Right lobe of liver (tissue), 6 donors: ENCODE results near the gene MAPK8IP3. TPM values are rescaled to one million over a fixed set of nuclear protein-coding genes. Genes with fewer than 3 reads are reported as not detected.

Experiments
- ATAC-seq, 4 donors: fragments of 200-7000 bp; cut with Tn5 transposase; one replicate each; pipeline ENCODE4 v1.9.1; 2020; ENCODE audit warnings: mild to moderate bottlenecking in 4 of 4, moderate library complexity in 4 of 4
- DNase-seq, 3 donors: peaks; one replicate each; pipeline ENCODE4 v3.0.0-alpha.2; 2020
- H3K27ac ChIP-seq, 3 donors: fragments of 200-600 bp; one replicate each; pipeline ENCODE4 v1.8.0; 2022
- H3K27me3 ChIP-seq, 2 donors: fragments of 200-600 bp; one replicate each; pipeline ENCODE4 v1.8.0; 2022
- H3K36me3 ChIP-seq, 4 donors: fragments of 200-600 bp; sonication (generic) in 1 of 4; one replicate each; pipeline versions ENCODE4 v1.5.1 to v1.8.0; 2017 to 2022; ENCODE audit warnings: control low read depth in 1 of 4
- H3K4me1 ChIP-seq, 4 donors: fragments of 200-600 bp; sonication (generic) in 1 of 4; one replicate each; pipeline versions ENCODE4 v1.5.1 to v1.8.0; 2017 to 2022; ENCODE audit warnings: control low read depth in 1 of 4
- H3K4me3 ChIP-seq, 3 donors: fragments of 200-600 bp; one replicate each; pipeline ENCODE4 v1.8.0; 2022
- H3K9me3 ChIP-seq, 4 donors: fragments of 200-600 bp; sonication (generic) in 1 of 4; one replicate each; pipeline versions ENCODE4 v1.5.1 to v1.8.0; 2017 to 2022; ENCODE audit warnings: control low read depth in 1 of 4
- POLR2A ChIP-seq: fragments of 450-650 bp; IDR thresholded peaks from one replicate; pipeline ENCODE4 v1.6.1; 2017; ENCODE audit warnings: antibody characterized with exemption, mild to moderate bottlenecking
- WGBS: methylation state at CpG from one replicate; pipeline ENCODE4 v1.1.6; 2018; ENCODE audit warnings: low coverage, low lambda C conversion rate; ENCODE audit not compliant: insufficient coverage; ENCODE audit errors: missing lambda C conversion rate; 5-methylcytosine and 5-hydroxymethylcytosine counted together
- intact Hi-C, 2 donors: fragments of 100-400 bp; cut with DNase I; formaldehyde crosslinking; loops; one replicate each; pipeline versions ENCODE4 v1.11.2 to v1.14.1; 2022
- total RNA-seq, 6 experiments: library from RNA; depleted of rRNA in 2 of 6; stranded (reverse); fragments of >200 nt in 2 of 6; fragmentation: NEBNext Ultra II Directional in 3 of 6; extraction: Animal tissue kit (Norgen Biotek cat#: 25700) in 3 of 6; gene quantifications; one replicate each; pipeline versions ENCODE4 v1.1.0 to v1.2.4, GENCODE V29; 2016 to 2023
- TF ChIP-seq, protein P1 (sequence below), 4 donors: fragments of 200-600 bp in 3 of 4; fragments of 450-650 bp in 1 of 4; IDR thresholded peaks; one replicate each; pipeline versions ENCODE4 v1.5.1 to v1.8.0; 2016 to 2022; ENCODE audit warnings: antibody characterized with exemption in 4 of 4, mild to moderate bottlenecking in 2 of 4
- donor health status: DM: no; HTN: yes; CAD: no.
- donor health status: DM: no; HTN: no; CAD: no.
- donor health status: DM: no; HTN: no; CAD: no.
- donor health status: DM: no; HTN: yes; CAD: no.
- donor health status: DM: no; HTN: yes; CAD: no.

MAPK8IP3 gene
- total RNA-seq, 6 experiments from 2014 or later: 8.7 to 37.3 (median 23.0) TPM

DNA sequence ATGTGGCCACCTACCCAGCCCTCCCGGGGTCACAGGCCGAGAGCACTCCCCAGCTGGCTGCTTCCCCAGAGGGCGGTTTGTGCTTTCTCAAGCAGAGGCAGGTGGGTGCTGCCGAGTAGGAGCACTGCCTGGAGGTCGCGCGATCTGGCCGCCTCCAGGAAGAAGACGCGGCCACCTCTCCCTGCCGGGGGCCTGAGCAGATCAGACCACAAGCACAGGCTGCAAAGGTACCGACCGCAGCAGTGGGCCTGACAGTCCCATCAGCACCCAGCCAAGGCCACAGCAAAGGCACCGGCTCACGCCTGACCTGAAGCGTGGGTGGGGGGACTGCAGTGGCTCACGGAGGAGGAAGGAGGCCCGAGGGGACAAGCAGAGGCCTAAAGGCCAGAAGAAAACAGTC, 102.7 kb downstream of the MAPK8IP3 start:
- ATAC-seq (no peak), DNase-seq (no peak)
- H3K4me1 ChIP-seq: peaks cover 0 to 5% (median 0%) of the 10 kb centered on the region in 4 donors
- WGBS: 89% methylated on average over 6 of the region's 18 CpGs
- no peak overlapping the region for H3K4me3 ChIP-seq
- no peaks in the 10 kb centered on the region for H3K9me3 ChIP-seq
- no peak overlapping the region for H3K27ac ChIP-seq
- intact Hi-C loops: no loop called here
- H3K36me3 ChIP-seq: peaks cover 0 to 39% (median 22%) of the 10 kb centered on the region in 4 donors
- no peaks in the 10 kb centered on the region for H3K27me3 ChIP-seq
- no peak for TF ChIP-seq POLR2A

DNA sequence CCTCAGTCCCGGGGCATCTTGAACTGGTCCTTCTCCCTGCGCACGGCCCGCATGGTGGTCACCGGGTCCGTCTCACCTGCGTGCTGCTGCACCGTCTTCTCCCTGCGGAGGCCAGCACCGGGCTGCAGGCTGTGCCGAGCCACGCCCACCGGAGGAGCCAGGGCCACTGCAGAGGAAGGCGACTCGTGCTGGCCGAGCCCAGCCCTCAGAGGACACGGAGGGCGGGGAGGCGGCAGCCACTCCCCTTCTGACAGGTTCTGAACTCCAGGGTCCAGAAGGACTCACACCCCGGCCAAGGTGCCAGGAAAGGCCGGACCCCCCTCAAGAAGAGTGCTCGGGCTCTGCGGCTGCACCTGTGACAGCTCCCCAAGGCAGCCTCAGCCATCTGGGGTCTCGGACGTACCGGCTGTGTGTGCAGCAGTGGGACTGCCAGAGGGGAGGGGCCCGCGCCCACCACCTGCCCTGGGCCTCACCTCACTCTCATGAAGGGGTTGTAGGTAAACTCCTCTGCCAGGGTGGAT, 103.3 kb downstream of the MAPK8IP3 start:
- intact Hi-C loops: no loop called here
- no peak for DNase-seq
- Histone ChIP-seq H3K27me3 (no peaks in the 10 kb centered on the region), H3K4me1 (peaks cover 0 to 5% (median 0%) of the 10 kb centered on the region in 4 donors), H3K4me3 (no peak overlapping the region), H3K27ac (no peak overlapping the region), H3K36me3 (peaks cover 0 to 43% (median 24%) of the 10 kb centered on the region in 4 donors), H3K9me3 (no peaks in the 10 kb centered on the region)
- 96% methylated on average over 5 of the region's 28 CpGs for WGBS
- peak in 1 of 4 donors; percentile 4 for ATAC-seq
- TF ChIP-seq, protein P1, sequence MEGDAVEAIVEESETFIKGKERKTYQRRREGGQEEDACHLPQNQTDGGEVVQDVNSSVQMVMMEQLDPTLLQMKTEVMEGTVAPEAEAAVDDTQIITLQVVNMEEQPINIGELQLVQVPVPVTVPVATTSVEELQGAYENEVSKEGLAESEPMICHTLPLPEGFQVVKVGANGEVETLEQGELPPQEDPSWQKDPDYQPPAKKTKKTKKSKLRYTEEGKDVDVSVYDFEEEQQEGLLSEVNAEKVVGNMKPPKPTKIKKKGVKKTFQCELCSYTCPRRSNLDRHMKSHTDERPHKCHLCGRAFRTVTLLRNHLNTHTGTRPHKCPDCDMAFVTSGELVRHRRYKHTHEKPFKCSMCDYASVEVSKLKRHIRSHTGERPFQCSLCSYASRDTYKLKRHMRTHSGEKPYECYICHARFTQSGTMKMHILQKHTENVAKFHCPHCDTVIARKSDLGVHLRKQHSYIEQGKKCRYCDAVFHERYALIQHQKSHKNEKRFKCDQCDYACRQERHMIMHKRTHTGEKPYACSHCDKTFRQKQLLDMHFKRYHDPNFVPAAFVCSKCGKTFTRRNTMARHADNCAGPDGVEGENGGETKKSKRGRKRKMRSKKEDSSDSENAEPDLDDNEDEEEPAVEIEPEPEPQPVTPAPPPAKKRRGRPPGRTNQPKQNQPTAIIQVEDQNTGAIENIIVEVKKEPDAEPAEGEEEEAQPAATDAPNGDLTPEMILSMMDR (IDR thresholded peaks at IDR 0.05): no peak
- no peak for TF ChIP-seq POLR2A

DNA sequence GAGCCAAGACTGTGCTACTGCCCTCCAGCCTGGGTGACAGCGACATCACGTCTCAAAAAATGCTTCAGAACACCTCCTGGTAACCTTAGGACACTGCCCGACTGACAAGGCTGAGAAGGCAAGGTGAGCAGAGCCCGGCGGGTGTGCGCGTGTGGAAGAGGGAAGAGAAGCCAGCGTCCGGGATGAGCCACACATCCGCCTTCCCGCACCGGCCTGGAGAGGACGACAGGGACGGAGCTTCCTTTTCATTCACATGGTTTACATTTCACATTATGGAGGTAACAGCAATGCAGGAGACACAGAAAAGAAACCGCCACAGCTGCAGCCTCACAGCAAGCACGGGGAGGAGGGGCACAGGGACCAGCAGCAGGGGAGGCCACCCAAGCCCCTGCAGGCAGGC, 104.1 kb downstream of the MAPK8IP3 start:
- H3K4me3 ChIP-seq: no peak overlapping the region
- peaks cover 0 to 46% (median 27%) of the 10 kb centered on the region in 4 donors for H3K36me3 ChIP-seq
- no peak for TF ChIP-seq POLR2A
- TF ChIP-seq, protein P1 (IDR thresholded peaks at IDR 0.05): no peak
- H3K27me3 ChIP-seq: no peaks in the 10 kb centered on the region
- no peaks in the 10 kb centered on the region for H3K9me3 ChIP-seq
- 80% methylated on average over 3 of the region's 16 CpGs for WGBS
- DNase-seq: no peak
- H3K27ac ChIP-seq: no peak overlapping the region
- intact Hi-C loops: no loop called here
- H3K4me1 ChIP-seq: peaks cover 0 to 5% (median 0%) of the 10 kb centered on the region in 4 donors
- ATAC-seq: no peak

DNA sequence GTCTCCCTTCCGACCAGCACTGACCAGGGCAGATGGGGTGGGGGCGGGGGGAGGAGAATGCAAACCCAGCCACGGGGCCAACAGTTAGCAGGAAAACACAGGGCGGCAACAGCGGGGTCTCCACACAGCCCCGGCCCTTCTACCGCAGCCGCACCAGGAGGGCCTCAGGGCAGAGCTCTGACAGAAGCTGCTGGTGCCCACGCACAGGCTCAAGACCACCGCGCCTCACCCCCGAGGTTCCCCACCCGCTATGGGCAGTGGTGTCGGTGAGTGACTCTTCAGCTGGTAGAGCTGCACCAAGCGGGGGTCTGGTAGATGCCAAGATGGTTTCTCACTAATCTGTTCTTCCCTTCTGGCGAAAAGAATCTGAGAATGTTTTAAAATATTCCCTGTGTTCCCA, 104.5 kb downstream of the MAPK8IP3 start:
- intact Hi-C loops: no loop called here
- TF ChIP-seq, protein P1 (IDR thresholded peaks at IDR 0.05): no peak
- TF ChIP-seq POLR2A: no peak
- peaks cover 0 to 5% (median 0%) of the 10 kb centered on the region in 4 donors for H3K4me1 ChIP-seq
- no peak overlapping the region for H3K4me3 ChIP-seq
- WGBS: 93% methylated on average over 8 of the region's 16 CpGs
- H3K9me3 ChIP-seq: no peaks in the 10 kb centered on the region
- DNase-seq (no peak), ATAC-seq (no peak)
- no peak overlapping the region for H3K27ac ChIP-seq
- peaks cover 0 to 50% (median 29%) of the 10 kb centered on the region in 4 donors for H3K36me3 ChIP-seq
- no peaks in the 10 kb centered on the region for H3K27me3 ChIP-seq

DNA sequence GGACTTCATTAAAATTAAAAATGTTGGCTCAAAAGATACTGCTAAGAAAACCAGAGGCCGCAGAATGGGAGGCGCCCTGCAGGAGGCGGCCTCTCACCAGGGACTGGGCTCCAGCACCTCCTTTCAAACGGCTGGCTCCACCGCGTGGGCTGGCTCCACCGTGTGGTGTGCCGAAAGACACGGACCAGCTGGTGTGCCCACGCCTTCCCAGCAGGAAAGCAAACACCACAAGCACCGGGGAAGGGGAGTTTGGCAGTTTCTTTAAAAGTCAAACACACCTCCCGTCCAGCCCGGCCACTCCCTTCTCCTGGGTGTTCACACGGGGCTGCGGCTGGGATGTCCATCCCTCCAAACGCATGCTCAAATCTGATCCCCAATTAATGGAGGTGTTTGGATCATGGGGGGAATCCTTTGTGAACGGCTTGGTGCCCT, 106.8 kb downstream of the MAPK8IP3 start:
- DNase-seq: peak; percentile 91 to 92 (median 91)
- peak; percentile 93 to 97 (median 96) for ATAC-seq
- WGBS: 3% methylated on average over 14 of the region's 17 CpGs
- H3K4me3 ChIP-seq: no peak overlapping the region
- peaks cover 0 to 13% (median 5%) of the 10 kb centered on the region in 4 donors for H3K4me1 ChIP-seq
- H3K36me3 ChIP-seq: peaks cover 0 to 56% (median 35%) of the 10 kb centered on the region in 4 donors
- TF ChIP-seq, protein P1 (IDR thresholded peaks at IDR 0.05): peak; percentile 69 to 90 (median 79)
- no peak for TF ChIP-seq POLR2A
- no peak overlapping the region for H3K27ac ChIP-seq
- intact Hi-C loops: no loop called here
- H3K9me3 ChIP-seq: no peaks in the 10 kb centered on the region
- no peaks in the 10 kb centered on the region for H3K27me3 ChIP-seq
